ENCODE data around the gene CHCHD1.
"Not testable (repeated sequence)": the region's sequence is repeated elsewhere in the genome, so short reads cannot be mapped to it uniquely, and the experiment has no call there.

CHCHD1 gene

GRCh38 chr10:73769396-73769795, 12.5 kb upstream of the CHCHD1 start:
- DNase-seq: no peak

- peak; percentile 22 for DNase-seq
Observed at GRCh38 chr10:73771722-73772280, 10.0 kb upstream of the CHCHD1 start.

GRCh38 chr10:73772281-73773151, 9.3 kb upstream of the CHCHD1 start:
- peak; percentile 88 for DNase-seq

- DNase-seq: no peak
Observed at GRCh38 chr10:73773152-73773879, 8.5 kb upstream of the CHCHD1 start.

- DNase-seq: peak; percentile 16
Observed at GRCh38 chr10:73774637-73775036, 7.2 kb upstream of the CHCHD1 start.

GRCh38 chr10:73779018-73779417, 2.8 kb upstream of the CHCHD1 start:
- no peak for DNase-seq

GRCh38 chr10:73779539-73780197, 2.2 kb upstream of the CHCHD1 start:
- no peak for DNase-seq

GRCh38 chr10:73780301-73780700, 1.5 kb upstream of the CHCHD1 start:
- DNase-seq: no peak

- no peak for DNase-seq
Observed at GRCh38 chr10:73780966-73781365, 882 bp upstream of the CHCHD1 start.

- DNase-seq: no peak
Observed at GRCh38 chr10:73781548-73781878, 335 bp upstream of the CHCHD1 start.

- DNase-seq: no peak
Observed at GRCh38 chr10:73782749-73783085, 869 bp downstream of the CHCHD1 start.

- peak; percentile 96 for DNase-seq
Observed at GRCh38 chr10:73785211-73785720, 3.4 kb downstream of the CHCHD1 start, which contains the start of gene ZSWIM8. ZSWIM8 (plus strand) TSS chr10:73785606; CDS start chr10:73785879, 273 bp downstream.

GRCh38 chr10:73785721-73786511, 4.1 kb downstream of the CHCHD1 start:
- DNase-seq: peak; percentile 20

- DNase-seq: no peak
Observed at GRCh38 chr10:73786512-73786885, 4.7 kb downstream of the CHCHD1 start.

GRCh38 chr10:73787031-73787800, 5.4 kb downstream of the CHCHD1 start:
- DNase-seq: not testable (repeated sequence)

GRCh38 chr10:73788864-73789658, 7.2 kb downstream of the CHCHD1 start:
- DNase-seq: no peak

- DNase-seq: no peak
Observed at GRCh38 chr10:73789659-73790055, 7.8 kb downstream of the CHCHD1 start.

- DNase-seq: no peak
Observed at GRCh38 chr10:73790886-73791625, 9.2 kb downstream of the CHCHD1 start.

- DNase-seq: no peak
Observed at GRCh38 chr10:73791871-73792400, 10.1 kb downstream of the CHCHD1 start.

All from fibroblast of skin of scalp (primary cell).